Endothelial cell (in vitro differentiated cells): ENCODE measurements around the gene NRL. TPM values are rescaled to one million over a fixed set of nuclear protein-coding genes. Genes with fewer than 3 reads are reported as not detected.

ENCODE experiments used
- DNase-seq: peaks from one replicate; pipeline ENCODE4 v3.0.0; 2021; ENCODE audit warnings: low spot score
- H3K27ac Mint-ChIP-seq: one replicate; pipeline ENCODE4 v1.8.0; 2021; ENCODE audit warnings: mixed read lengths, inconsistent platforms; ENCODE audit not compliant: unreplicated experiment
- H3K27me3 Mint-ChIP-seq: one replicate; pipeline ENCODE4 v1.8.0; 2021; ENCODE audit warnings: mild to moderate bottlenecking, moderate library complexity, mixed read lengths, inconsistent platforms; ENCODE audit not compliant: unreplicated experiment
- H3K36me3 Mint-ChIP-seq: one replicate; pipeline ENCODE4 v1.8.0; 2021; ENCODE audit warnings: mild to moderate bottlenecking, low read depth, mixed read lengths, inconsistent platforms; ENCODE audit not compliant: unreplicated experiment
- H3K4me1 Mint-ChIP-seq: one replicate; pipeline ENCODE4 v1.8.0; 2021; ENCODE audit warnings: mild to moderate bottlenecking, mixed read lengths, inconsistent platforms; ENCODE audit not compliant: unreplicated experiment
- H3K4me3 Mint-ChIP-seq: one replicate; pipeline ENCODE4 v1.8.0; 2021; ENCODE audit warnings: mild to moderate bottlenecking, mixed read lengths, inconsistent platforms; ENCODE audit not compliant: unreplicated experiment
- H3K9me3 Mint-ChIP-seq: one replicate; pipeline ENCODE4 v1.8.0; 2021; ENCODE audit warnings: mixed read lengths, inconsistent platforms; ENCODE audit not compliant: unreplicated experiment
- CTCF ChIP-seq: fragments of 200-600 bp; sonication (generic); IDR thresholded peaks from one replicate; pipeline ENCODE4 v1.5.0; 2021; ENCODE audit warnings: antibody characterized with exemption; ENCODE audit not compliant: unreplicated experiment
- total RNA-seq: library from RNA; stranded (reverse); fragmentation: NEBNext Ultra II Directional; extraction: Animal tissue kit (Norgen Biotek cat#: 25700); gene quantifications from one replicate; pipeline ENCODE4 v1.2.1, GENCODE V29; 2021; ENCODE audit not compliant: unreplicated experiment

Gene NRL
- total RNA-seq, 1 donor from 2014 or later: 1.2 TPM

GRCh38 chr14:24094841-24095270, 19.9 kb downstream of the NRL start:
- peaks cover 8% of the 10 kb centered on the region for H3K36me3 Mint-ChIP-seq

GRCh38 chr14:24093901-24094840, 20.6 kb downstream of the NRL start, which contains the start of gene PCK2:
Gene PCK2 (plus strand): TSS chr14:24094311. CDS start chr14:24094406, 95 bp downstream.
- no peak for TF ChIP-seq CTCF
- peaks cover 10% of the 10 kb centered on the region for H3K27me3 Mint-ChIP-seq
- H3K27ac Mint-ChIP-seq: peak within 1 kb of the TSS; percentile 74
- peaks cover 18% of the 10 kb centered on the region for H3K4me1 Mint-ChIP-seq
- H3K36me3 Mint-ChIP-seq: peaks cover 8% of the 10 kb centered on the region
- H3K9me3 Mint-ChIP-seq: no peaks in the 10 kb centered on the region
- H3K4me3 Mint-ChIP-seq: peak within 1 kb of the TSS; percentile 95
- DNase-seq: peak; percentile 63

More at GRCh38 chr14:24094841-24095270, 19.9 kb downstream of the NRL start:
- peaks cover 18% of the 10 kb centered on the region for H3K4me1 Mint-ChIP-seq
- H3K9me3 Mint-ChIP-seq: no peaks in the 10 kb centered on the region
- no peak for TF ChIP-seq CTCF
- DNase-seq: peak; percentile 13
- H3K27me3 Mint-ChIP-seq: peaks cover 10% of the 10 kb centered on the region
- peak overlapping the region; percentile 95 for H3K4me3 Mint-ChIP-seq
- H3K27ac Mint-ChIP-seq: peak overlapping the region; percentile 74

- H3K27ac Mint-ChIP-seq: no peak overlapping the region
- no peak for DNase-seq
- peak overlapping the region; percentile 79 for H3K4me3 Mint-ChIP-seq
- H3K9me3 Mint-ChIP-seq: no peaks in the 10 kb centered on the region
- H3K27me3 Mint-ChIP-seq: peaks cover 10% of the 10 kb centered on the region
- H3K4me1 Mint-ChIP-seq: peaks cover 18% of the 10 kb centered on the region
- TF ChIP-seq CTCF: no peak
- H3K36me3 Mint-ChIP-seq: peaks cover 8% of the 10 kb centered on the region
Measured at GRCh38 chr14:24093207-24093900, 21.4 kb downstream of the NRL start.

- TF ChIP-seq CTCF: no peak
- DNase-seq: no peak
- peak overlapping the region; percentile 79 for H3K4me3 Mint-ChIP-seq
- peaks cover 18% of the 10 kb centered on the region for H3K4me1 Mint-ChIP-seq
- H3K36me3 Mint-ChIP-seq: peaks cover 8% of the 10 kb centered on the region
- H3K27ac Mint-ChIP-seq: no peak overlapping the region
- H3K9me3 Mint-ChIP-seq: no peaks in the 10 kb centered on the region
- peaks cover 8% of the 10 kb centered on the region for H3K27me3 Mint-ChIP-seq
Measured at GRCh38 chr14:24092505-24093206, 22.1 kb downstream of the NRL start.
